ENCODE results near the gene KIF5A.
A peak's percentile ranks its signal among the peaks of the same experiment; 100 is the strongest.

KIF5A gene

GRCh38 chr12:57621497-57622292 is 71.9 kb downstream of the KIF5A start:
- peak; percentile 16 for DNase-seq

- DNase-seq, result no peak
Observed at GRCh38 chr12:57622293-57623245, 72.7 kb downstream of the KIF5A start.

GRCh38 chr12:57623385-57623784 is 73.5 kb downstream of the KIF5A start:
- DNase-seq, result no peak

- DNase-seq, result no peak
Observed at GRCh38 chr12:57623811-57624390, 74.1 kb downstream of the KIF5A start.

- DNase-seq, result no peak
Observed at GRCh38 chr12:57624441-57625220, 74.8 kb downstream of the KIF5A start.

GRCh38 chr12:57625261-57626032 is 75.6 kb downstream of the KIF5A start:
- no peak for DNase-seq

DNA sequence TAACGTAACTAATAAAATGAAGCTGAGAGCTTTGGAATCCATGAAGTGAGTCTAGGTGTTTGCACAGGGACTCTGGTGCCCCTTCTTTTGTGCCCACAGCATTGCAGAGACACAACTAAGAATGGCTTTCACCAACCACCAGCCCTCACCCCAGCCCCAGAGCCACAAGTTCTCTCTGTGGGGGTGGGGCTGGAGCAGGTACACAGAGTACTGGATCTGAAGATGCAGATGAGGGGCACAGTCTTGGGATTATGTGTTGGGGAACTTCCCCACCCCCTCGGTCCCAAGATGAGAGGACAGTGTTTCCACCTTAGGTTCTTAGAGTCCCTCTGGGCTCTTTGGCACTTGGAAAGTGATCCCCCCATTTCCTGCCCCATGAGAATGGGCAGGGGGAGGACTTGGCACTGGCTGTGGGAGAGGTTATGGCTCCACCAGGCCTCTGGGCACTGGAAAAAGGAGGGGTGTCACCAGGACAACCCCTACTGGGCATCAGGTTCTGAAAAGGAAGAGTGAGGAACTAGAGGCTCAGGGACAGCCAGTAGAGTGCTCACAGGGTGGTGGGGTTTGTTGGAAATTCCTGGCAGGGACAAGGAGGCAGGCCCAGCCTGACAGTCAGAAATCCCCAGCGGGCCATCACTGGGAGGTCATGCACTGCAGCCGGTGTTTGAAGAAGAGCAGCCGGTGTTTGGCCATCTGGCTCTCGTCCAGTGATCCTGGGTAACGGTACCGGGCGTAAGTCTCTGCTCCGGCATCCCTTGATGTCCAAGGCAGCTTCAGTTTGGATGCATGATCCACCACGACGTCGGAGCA is 76.5 kb downstream of the KIF5A start:
- no peak for DNase-seq

DNA sequence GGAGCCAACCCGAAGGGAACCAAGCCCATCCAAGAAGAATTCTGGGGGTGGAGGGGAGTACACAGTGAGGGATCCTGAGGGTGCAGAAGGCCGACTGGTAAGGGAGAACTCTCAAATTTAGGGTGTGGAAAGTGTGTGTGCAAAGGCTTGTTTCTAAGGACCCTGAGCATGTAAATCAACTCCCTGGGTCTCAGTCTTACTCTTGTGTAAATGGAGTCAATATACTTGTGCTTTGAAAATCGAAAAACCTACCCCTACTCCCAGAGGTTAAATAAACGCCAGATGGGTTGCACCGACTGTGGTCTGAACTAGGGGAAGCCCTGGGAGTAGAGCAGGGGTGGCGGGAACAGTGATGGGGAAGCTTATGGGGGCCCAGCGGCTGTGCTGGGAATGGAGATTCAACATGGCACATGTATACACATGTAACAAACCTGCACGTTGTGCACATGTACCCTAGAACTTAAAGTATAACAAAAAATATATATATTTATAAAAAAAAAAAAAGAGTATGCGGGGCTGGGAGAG is 77.1 kb downstream of the KIF5A start:
- no peak for DNase-seq

DNA sequence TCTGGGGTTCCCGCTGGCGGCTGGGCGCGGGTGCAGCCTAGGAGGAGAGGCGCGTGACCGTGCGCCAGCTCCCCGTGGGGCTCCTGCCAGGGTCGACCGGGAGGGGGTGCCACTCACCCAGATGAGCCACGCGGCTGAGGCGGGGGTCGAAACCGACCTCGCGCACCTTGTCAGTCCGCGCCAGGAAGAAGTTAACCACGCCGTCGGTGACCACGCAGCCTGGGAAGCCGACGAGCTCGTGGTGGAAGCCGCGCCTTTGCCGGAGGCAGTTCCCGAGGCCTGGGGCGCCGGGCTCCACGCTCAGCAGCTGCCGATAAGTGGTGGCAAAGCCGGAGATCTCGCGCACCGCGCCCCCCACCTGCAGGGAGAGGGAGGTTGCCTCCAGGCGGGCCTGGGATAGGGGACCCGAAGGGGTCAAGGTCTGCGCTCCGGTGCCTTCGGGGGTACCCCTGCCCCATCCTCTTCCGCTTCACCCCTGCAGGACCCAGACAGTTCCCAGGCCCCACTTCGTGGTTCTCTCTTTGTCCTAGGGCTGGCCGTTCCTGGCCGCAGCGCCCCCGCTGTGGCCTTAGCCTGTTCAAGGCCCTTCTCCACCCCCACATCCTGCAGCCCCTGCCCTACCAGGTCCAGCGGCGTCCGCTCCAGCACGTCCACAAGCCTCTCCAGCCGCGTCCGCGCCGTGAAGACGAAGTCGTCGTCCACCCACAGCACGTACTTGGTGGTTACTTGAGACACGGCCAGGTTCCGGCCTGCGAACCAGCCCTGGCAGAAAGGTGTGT is 77.8 kb downstream of the KIF5A start:
- DNase-seq, result no peak

DNA sequence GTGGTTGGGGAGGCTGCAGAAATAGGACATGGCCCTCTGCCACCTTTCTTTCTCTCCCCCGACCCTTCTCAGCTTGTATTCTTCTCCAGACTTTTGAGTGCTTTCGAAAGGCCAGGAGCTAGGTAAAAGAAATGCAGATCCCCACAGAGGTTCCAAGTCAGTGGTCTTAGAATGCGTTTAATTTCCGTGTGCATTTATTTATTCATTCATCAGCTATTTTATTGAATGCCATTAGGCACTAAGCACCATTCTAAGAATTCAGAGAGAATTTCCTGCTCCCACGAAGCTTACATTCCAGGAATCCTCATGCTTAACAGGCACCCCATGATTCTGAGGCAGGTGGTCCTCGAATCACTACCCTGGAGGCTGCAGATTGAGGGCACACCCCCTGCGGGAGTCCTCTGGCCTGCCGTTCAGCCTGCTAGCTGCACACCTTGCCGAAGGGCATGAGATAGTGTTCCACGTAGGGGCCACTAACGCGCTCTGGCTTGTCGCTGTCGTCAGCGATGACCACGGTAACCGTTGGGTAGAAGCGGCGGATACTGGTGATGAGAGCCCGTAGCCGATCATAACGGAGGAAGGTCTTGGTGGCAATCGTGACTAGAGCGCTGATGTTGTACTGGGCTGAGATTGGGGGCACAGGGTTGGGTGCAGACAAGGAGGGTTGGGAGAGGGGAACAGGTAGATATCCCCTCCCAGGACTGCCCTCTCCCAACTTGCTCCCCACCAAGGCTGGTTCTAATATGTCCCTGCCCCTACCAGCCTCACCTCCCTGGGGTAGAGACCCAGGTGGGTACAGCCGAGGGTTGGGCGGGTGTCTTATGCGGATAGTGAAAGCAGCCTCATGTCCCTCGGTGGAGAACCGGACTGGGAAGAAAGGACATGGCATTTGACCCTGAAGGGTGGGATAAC is 78.7 kb downstream of the KIF5A start:
- no peak for DNase-seq

DNA sequence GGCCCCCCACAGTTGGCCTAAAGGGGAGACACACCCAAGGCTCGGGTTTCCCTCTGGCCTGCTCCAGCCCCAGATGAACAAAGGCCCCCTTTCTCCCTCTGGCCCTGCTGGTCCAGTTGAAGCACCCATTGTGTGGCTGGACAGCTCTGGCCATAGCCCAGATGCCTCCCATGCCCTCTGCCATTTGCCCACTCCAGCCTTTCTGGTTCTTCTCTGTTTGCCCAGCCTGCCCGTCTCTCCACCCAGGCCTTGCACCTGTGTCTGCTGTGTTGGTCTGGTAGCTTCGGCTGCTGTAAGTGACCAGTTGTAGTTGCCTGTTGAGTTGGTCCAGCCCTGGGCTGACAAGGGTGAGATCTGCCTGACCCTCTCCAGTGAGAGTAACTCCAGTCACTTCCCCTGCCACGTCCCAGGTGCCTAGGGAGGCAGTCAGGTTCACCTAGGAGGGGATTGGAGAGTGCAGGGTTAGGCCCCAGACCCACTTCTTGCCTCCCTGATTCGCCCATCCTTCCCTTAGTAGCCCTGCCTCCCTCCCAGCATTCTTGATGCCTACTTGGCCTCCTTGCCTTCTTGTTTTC is 80.1 kb downstream of the KIF5A start:
- no peak for DNase-seq

DNA sequence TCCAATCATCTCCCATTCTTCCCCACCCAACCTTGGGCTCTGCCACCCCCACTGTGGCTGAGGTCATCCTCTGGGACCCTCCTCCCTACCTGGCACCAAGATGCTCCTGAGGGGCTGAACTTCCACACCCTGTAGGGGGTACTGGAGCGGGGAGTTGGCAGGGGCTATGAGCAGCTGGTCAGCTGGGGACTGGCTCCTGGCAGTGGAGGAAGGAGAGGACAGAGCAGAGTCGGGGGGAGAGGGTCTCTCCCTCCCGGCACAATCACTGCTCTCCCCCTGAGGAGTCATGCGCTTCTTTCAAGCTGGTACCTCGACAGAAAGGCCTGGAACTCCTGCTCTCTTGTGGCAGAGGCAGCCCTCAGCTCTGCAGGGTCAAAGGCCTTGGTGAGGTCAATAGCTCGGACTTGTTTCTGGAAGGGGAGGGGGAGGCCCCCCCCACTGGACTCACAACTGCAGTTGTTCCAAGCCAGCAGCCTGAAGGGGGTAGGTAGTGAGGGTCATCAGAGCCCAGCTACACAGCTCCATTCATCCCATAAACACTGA is 81.1 kb downstream of the KIF5A start:
- DNase-seq, result no peak

DNA sequence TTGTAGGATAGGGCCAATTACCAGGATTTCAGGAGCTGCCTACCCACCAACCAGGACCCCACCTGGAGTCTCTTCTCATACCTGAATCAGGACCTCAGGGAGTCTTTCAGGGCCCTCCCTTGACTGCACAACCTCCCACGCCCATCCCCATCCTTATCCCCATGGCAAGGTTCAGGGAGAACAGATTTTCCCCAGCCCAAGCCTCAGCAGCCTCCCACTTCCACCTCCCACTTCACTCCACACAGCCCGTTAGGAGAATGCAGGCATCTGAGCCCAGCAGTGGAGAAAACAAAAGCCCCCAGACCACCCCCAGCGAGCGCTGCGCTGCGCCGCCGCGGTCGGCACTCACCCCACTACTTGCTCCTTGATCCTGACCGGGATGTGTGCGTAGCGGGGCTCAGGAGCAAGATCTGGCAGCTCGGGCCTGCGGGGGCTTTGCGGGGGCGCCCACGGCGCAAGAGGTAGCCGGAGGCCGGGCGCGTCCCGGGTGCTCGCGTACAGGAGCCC is 81.8 kb downstream of the KIF5A start:
- DNase-seq, result no peak

DNA sequence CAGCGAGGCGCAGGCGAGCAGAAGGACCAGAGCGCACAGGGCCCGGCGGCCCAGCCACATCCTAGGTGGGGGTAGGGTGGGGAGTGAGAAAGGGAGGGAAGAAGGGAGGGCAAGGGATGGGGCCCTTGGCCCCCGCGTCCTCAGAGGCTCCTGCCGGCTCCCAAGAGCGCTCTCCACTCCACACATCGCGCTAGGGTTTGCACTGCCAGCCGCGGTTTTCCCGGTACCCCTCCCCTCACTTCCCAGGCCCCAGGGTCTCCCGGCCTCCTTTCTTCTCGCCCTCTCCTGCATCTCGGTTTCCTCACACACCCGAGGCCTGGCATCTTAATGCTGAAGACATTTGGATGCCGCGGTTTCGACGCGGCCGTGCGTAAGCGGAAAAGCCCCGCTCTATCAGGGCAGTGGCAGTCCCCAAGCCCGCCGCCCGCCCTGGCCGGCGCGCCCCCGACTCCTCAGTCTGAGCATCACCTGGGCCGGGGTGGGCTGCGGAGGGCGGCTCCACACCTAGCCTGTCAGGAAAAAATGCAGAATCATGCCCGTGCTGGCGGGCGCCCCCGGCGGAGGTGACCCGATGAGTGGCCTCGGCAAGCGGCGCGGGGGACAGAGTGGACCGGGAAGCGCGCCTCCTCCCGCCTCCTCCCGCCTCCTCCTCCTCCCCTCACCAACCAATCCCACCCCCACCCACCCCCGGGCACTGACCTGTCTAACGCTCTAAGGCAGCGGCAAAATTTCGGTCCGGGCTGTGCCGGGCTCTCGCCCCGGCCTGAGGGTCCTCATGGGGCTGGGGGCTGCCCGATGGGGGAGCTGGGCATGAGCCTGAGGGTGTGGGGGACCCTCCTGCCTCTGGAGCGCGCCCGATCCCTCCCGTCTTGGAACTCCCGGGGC is 82.5 kb downstream of the KIF5A start:
- no peak for DNase-seq

- DNase-seq, result peak; percentile 47
Observed at GRCh38 chr12:57632958-57633840, 83.4 kb downstream of the KIF5A start, which contains the start of gene B4GALNT1. TSS of gene B4GALNT1 (minus strand) at chr12:57633201. CDS start at chr12:57632132, 1,069 bp downstream.
